ENCODE measurements around the gene MCF2L.
A peak's percentile ranks its signal among the peaks of the same experiment; 100 is the strongest.
"Not testable (repeated sequence)": the region's sequence is repeated elsewhere in the genome, so short reads cannot be mapped to it uniquely, and the experiment has no call there.

The MCF2L gene, protein sequence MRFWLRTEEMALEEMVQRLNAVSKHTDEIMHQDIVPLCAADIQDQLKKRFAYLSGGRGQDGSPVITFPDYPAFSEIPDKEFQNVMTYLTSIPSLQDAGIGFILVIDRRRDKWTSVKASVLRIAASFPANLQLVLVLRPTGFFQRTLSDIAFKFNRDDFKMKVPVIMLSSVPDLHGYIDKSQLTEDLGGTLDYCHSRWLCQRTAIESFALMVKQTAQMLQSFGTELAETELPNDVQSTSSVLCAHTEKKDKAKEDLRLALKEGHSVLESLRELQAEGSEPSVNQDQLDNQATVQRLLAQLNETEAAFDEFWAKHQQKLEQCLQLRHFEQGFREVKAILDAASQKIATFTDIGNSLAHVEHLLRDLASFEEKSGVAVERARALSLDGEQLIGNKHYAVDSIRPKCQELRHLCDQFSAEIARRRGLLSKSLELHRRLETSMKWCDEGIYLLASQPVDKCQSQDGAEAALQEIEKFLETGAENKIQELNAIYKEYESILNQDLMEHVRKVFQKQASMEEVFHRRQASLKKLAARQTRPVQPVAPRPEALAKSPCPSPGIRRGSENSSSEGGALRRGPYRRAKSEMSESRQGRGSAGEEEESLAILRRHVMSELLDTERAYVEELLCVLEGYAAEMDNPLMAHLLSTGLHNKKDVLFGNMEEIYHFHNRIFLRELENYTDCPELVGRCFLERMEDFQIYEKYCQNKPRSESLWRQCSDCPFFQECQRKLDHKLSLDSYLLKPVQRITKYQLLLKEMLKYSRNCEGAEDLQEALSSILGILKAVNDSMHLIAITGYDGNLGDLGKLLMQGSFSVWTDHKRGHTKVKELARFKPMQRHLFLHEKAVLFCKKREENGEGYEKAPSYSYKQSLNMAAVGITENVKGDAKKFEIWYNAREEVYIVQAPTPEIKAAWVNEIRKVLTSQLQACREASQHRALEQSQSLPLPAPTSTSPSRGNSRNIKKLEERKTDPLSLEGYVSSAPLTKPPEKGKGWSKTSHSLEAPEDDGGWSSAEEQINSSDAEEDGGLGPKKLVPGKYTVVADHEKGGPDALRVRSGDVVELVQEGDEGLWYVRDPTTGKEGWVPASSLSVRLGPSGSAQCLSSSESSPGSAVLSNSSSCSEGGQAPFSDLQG

DNA sequence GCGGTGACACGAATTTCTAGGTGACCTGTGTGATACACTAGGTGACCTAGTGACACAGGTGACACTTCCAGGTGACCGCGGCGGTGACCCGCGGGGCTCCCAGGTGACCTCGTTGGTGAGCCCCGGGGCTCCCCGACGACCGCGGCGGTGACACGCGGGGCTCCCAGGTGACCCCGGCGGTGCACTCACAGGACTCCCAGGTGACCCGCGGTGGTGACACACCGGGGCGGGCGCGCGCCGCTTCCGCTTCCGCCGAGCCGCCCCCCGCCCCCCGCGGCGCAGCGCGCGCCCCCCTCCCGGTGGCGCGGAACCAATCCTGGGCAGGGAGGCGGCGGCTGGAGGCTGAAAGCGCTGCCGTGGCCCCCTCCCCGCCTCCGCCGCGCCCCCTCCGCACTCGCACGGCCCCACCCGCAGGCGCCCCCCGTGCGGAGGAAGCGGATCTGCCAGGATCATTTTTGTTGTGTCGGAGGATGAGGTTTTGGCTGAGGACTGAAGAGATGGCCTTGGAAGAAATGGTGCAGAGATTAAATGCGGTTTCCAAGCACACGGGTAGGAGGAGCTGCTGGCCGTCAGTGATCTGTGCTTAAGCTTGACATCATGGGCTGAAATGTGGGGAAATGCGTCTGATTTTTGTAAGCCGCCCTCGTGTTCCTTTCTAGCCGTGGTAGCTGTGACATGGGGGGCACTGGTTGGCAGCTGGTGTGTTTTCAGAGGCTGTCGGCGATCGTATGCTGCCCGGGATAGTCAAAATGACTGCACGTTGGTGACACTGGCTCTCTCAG, at the start of gene MCF2L:
TSS of gene MCF2L (plus strand) at position 305 of the 782 bp plus-strand sequence. CDS start at position 471, 166 bp downstream.
- peak; percentile 41 to 55 for DNase-seq (ENCODE audit: low read depth in 1 of 2, low spot score in 1 of 2)

DNA sequence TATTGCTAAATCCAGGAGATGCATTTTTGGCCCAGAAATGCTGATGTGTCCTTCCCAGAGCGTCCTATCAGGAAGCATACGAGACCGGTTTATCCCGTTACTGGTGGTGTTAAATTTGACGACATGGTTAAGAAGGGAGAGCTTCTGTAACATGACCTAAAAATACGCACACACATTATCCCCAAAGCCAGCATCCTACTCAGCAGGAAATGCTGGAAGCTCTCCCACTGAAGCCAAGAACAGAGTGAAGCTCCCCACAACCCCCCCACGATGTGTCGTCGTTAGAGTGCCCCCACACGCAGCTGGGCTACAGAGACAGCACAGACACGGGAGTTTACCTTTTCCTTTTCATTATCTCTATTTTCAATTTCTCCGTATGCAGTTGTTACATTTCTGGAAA, 45.1 kb upstream of the MCF2L start:
- no peak for DNase-seq (ENCODE audit: low read depth in 1 of 2, low spot score in 1 of 2)

DNA sequence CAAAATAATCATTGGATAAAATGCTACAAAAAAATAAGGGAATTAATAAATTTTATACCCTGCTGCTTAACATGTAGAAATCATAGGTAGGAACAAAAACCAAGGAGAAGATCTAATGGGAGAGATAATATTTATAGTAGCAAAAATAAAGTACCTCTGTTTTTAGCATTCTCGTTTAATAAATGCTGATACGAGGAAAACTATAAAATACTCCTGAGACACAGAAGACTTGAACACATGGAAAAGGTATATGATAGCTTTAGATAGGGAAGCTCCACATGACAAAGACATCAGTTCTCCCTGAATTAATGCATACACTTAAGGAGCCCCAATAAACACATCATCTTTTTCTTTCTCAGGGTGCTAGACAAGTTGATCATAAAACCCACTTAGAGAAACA, 44.6 kb upstream of the MCF2L start:
- no peak for DNase-seq (ENCODE audit: low read depth in 1 of 2, low spot score in 1 of 2)

DNA sequence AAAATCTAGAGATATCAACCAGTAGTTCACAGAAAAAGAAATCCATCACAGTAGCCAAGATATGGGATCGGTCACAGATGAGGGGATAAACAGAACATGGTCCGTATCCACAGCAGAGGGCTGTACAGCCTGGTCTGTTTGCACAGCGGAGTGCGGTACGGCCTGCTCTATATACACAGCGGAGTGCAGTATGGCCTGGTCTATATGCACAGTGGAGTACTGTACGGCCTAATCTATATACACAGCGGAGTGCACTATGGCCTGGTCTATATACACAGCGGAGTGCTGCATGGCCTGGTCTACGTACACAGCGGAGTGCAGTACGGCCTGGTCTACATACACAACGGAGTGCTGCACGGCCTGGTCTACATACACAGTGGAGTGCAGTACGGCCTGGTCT, 43.0 kb upstream of the MCF2L start:
- DNase-seq (ENCODE audit: low read depth in 1 of 2, low spot score in 1 of 2), result no peak

DNA sequence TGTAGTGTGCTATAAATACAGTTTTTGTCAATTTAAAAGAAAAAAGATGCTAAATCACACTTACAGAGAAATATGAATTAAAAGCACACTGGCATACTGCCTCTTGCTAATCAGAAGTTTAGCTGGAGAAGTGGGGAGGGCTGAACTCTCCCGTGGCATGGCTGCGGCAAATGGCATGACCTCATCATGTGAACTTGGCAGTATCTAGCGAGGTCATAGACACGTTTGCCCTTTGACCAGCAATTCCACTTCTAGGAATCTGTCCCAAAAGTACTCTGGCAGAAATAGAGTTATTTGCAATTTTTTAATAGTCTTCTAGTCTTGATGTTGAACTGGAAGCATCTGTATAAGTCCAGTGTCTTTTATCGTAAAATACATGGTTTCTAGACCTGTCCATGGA, 42.0 kb upstream of the MCF2L start:
- DNase-seq (ENCODE audit: low read depth in 1 of 2, low spot score in 1 of 2), result no peak

DNA sequence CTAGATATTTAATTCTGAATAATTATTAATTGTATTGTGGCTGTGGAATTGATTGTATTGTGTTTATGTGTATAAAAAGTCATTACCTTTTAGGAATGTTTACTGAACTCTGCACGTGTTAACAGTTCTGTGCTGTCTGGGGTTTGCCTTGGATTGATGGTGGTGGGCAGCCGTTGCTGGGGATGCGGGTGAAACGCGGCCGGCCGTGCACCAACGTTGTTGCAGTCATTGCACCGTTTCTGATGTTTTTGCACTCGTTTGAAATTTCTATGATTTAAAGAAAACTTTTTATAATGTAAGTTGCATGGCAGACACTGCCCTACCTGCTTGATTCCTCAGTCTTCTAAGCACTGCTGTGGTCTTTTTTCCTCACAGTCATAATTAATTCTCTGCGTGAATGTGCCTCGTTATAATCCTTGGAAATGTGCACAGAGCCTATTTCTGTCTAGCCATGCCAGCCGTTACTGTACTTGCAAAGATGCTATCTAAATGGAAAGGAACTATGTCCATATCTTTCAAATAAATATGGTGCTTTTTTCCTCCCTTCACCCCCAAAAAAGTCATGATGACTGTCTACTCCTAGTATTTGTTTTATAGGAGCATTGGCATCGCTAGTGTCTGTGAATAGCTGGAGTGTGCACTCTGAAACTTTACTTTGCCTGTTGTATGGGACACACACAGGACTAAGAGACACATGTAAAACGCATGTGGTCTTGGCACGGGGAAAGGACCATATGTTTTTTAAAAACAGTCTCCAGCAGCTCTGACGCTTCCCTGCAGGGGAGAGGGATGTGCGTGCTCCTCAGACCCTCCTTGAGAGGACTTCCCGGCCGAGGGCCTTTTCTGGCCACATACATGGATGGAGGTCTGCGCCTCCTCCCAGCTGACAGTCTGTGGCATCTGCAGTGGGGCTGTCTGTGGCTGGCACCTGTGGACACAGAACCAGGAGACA, 40.7 kb upstream of the MCF2L start:
- DNase-seq (ENCODE audit: low read depth in 1 of 2, low spot score in 1 of 2), result no peak

DNA sequence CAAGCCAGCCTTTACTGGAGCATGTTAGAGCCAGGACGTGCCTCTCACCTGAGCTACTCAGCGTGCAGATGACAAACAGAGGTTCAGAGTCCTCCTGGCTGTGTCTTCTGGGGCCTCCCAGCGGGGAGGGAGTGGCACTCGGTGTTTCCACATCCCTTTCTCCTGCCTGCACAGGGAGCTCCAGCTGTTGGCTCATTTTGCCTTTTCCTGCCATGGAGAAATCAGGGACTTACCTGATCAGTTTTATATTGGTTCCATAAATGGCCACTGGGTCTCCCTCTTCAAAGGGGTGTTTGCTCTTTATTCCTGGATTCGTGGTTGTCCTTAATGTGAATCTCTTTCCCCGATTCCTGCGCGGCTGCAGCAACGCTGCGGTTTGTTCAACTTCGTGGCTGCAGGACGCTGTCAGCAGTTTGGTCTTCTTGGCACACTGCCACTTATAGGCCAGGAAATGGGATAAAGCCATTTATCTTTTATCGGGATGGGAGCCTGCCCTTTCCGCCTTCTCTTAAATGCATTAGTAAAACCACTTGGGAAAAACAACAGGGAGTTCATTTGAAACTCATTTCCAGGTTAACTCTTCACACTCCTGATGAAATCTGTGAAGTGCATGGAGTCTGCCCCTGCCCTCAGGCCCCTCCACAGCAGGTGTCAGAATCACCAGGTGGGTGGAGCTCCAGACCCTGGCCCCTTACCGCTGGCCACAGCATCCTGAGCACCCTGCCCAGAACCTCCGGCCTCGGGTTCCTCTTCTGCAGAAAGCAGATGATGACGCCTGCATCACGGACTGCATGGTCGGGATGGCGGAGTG, 39.8 kb upstream of the MCF2L start:
- no peak for DNase-seq (ENCODE audit: low read depth in 1 of 2, low spot score in 1 of 2)

DNA sequence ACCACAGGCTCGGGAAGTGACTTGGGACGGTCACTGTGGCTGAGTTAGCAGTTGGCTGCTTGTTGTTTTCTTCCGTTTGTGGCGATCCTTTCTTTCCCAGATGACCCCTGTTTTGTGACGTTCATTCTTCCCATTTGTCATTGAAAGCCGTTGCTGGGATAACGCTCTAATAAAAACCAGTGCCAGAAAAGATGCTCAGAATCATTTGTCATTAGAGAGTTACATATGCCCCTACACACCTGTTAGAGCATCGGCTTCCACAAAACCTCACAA, 39.3 kb upstream of the MCF2L start:
- DNase-seq (ENCODE audit: low read depth in 1 of 2, low spot score in 1 of 2), result no peak

DNA sequence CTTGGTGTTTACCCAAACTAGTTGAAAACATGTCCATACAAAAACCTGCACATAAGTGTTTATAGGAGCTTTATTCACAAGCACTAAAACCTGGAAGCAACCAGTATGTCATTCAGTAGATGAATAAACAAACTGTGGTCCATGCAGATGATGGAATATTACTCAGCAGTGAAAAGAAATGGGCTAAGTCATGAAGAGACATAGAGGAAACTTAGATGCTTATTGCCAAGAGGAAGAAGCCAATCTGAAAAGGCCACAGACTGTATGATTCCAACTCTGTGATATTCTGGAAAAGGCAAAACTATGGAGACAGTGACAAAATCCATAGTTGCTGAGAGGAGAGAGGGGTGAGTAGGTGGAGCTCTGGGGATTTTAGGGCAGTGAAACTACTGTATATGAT, 38.8 kb upstream of the MCF2L start:
- DNase-seq (ENCODE audit: low read depth in 1 of 2, low spot score in 1 of 2), result no peak

DNA sequence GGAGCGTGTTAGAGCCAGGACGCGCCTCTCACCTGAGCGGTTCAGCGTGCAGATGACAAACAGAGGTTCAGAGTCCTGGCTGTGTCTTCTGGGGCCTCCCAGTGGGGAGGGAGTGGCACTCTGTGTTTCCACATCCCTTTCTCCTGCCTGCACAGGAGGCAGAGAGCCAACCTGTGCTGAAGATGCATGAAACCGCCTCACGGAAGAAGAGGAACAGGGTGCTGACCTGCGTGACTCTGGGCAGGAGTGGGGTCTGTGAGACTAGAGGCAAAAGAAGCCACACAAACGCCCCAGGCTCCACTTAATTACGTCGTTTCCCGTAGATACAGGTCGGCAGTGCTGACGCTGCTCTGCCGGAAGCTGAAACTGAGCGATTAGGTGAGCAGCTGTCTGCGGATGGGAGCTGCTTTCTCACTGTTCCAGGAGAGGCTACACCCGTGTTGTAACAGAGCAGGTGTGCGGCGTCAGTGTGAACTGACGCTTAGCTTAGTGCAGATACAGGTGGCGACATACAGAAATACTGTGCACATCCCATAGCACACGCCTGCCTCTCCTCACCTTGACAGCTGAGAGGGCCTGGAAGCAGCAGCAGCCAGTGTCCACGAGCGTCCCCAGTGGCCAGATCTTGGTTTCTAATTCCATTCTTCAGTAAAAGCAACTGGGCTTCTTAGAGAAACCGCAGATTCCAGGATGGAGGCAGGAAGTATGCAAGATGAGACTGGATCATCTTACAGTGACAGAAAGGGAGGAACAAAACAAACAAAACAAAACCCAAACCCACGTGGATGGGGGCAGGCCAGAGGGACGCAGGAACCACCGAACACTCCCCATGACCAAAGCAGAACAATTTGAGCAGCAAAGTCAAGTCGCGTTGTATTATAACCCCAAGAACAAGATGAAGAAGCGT, 37.7 kb upstream of the MCF2L start:
- DNase-seq (ENCODE audit: low read depth in 1 of 2, low spot score in 1 of 2), result no peak

DNA sequence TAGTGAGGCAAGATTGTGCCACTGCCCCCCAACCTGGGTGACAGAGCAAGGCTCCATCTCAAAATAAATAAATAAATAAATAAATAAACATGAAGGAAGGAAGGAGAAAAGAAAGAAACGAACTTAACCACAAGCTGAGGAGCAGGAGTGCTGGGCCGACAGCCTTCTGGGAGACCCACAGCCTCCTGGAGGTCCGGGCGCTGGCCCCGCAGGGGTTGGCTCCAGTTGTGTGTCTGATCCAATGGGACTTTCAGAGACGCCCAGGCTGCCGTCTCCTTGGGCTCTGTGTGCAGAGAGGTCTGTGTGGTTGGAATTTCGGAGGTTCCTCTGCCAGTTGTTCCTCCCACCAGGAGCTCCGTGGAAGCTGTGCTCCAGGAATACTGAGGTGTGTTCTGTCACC, 36.0 kb upstream of the MCF2L start:
- DNase-seq (ENCODE audit: low read depth in 1 of 2, low spot score in 1 of 2), result no peak

DNA sequence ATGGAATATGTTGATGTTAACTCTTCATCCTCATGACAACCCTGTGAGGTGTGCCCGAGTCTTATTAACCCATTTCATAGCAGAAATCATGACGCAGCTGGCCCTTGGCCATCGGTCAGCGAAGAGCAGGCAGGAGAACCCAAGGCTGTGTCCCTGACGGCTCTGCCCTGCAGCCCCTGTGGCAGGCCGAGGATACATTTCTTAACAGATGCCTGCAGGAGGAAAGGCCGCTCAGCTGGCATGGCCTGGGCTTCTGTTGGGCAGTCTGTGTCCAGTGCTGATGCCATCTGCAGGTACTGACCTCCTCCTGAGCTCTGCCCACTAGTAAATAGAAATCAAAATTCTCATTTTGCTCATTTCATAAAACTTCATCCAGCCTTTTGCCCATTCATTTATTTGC, 35.4 kb upstream of the MCF2L start:
- no peak for DNase-seq (ENCODE audit: low read depth in 1 of 2, low spot score in 1 of 2)

DNA sequence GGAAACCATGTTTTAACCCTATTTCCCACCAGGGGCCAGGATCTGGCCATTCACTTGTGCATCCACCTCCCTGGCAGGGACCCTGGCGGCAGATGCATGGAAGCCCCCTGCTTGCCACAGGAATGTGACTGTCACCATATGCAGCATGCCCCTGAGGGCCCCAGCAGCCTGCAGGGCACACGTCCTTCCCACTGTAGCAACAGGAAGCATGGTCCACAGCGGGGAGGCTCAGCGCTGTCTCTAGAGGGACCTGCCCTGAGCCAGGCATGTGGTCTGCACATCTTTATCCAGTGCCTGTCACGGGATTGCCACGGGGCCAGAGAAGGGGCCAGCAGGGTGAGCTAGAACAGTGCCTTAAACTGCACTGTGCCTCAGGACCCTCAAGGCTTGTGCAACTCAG, 34.9 kb upstream of the MCF2L start:
- no peak for DNase-seq (ENCODE audit: low read depth in 1 of 2, low spot score in 1 of 2)

DNA sequence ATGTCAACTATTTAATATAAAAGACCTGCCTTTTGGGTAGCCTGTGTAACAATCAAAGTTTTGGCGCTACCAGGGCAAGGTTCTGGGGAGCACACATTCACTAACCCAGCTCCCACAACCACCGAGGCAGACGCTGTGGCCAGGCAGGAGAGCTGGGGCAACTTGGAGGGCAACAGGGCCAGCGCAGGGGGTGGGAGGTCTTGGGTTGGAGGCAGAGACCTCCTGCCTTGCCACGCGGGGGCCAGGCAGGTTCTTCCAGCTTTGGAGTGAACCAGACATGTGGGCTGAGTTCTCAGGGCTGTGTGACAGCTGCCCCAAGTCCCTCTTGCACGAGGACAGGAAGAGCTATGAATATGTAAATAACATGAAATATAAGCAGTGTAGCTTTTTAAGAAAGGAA, 30.3 kb upstream of the MCF2L start:
- no peak for DNase-seq (ENCODE audit: low read depth in 1 of 2, low spot score in 1 of 2)

DNA sequence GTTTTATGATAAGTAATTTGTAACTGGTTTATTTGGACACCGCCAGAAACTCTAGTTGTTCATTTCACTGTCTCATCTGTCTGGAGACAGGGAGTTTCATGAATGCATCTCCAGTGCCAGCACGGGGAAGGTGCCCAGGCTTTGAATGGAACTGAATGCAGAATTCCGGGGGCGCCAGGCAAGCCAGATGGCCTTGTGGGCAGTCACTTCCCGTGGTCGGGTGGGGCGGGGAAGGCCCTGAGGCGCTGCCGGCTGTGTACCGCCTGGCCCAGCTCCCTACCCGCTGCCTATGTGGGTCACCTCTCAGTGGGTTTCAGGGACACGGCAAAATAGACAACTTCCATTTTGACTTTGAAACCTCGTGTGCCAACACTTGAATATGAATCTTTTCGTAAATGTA, 28.8 kb upstream of the MCF2L start:
- DNase-seq (ENCODE audit: low read depth in 1 of 2, low spot score in 1 of 2), result no peak

DNA sequence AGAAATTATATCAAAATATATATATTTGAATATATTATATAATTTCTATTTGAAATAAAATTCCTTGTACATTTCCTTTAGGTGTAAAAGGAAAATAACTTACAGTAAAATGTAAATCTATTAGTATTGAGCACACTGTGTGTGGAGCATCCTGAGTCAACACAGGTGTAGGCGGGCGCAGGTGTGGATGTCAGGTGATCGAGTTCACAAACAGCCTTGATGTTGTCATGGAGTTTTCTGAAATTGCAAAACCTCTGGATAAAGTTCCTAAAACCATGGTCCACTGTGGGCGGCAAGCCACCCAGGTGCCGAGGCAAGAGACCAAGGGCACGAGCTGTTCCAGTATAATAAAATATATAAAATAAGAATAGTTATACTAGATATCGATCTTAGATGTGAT, 27.7 kb upstream of the MCF2L start:
- DNase-seq (ENCODE audit: low read depth in 1 of 2, low spot score in 1 of 2), result no peak

DNA sequence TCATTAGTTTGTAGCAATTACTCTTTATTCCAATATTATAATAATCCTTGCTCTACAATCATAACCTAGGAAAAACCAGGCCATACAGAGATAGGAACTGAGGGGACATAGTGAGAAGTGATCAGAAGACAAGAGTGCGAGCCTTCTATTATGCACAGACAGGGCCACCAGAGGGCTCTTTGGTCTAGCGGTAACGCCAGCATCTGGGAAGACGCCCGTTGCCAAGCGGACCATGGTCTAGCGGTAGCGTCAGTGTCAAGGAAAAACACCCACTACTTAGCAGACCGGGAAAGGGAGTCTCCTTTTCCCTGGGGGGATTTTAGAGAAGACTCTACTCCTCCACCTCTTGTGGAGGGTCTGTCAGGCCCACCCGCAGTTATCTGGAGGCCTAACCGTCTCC, 27.2 kb upstream of the MCF2L start:
- DNase-seq (ENCODE audit: low read depth in 1 of 2, low spot score in 1 of 2), result not testable (repeated sequence)

DNA sequence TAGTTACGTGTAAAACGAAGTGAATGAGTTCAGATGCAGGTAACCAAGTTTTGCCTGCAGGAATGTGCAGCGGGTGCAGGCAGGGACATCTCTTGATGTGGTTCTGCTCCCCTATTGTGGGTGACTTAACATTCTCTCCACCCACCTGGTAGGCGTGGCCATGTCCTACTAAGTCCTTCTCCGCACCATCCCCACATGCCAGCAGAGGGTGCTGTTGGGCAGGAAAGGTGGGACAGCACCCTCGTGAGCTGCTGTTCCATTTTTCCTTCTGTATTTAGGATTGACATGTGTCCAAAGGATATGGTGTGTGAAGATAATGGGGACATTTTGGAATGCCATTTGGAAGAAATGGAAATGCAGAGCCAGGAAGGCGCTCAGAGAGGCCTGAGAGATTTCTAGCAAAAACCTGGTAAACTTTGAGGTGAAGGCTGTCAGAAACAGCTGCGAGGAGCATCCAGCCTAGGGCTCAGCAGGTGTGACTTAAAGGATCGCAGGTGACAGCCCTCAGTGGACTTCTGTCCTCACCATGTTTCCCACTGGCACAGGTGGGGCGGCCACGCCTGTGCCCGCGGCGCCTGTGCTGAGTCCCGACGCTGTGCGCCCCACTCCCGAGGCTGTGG, 26.2 kb upstream of the MCF2L start:
- peak; percentile 87 to 95 for DNase-seq (ENCODE audit: low read depth in 1 of 2, low spot score in 1 of 2)
